Mammary epithelial cell (primary cell): ENCODE data around the gene EPM2AIP1.

Experiments
- CTCF ChIP-seq, 2 donors: IDR thresholded peaks in 1 of 2; conservative IDR thresholded peaks in 1 of 2; 2 replicates each; pipeline ENCODE4 v1.5.1; 2011 to 2012; ENCODE audit warnings: inconsistent platforms in 2 of 2, low read length in 2 of 2, mild to moderate bottlenecking in 2 of 2, control low read depth in 1 of 2, low read depth in 1 of 2; ENCODE audit not compliant: insufficient read depth in 1 of 2; ENCODE audit errors: extremely low read depth in 1 of 2
- EZH2 ChIP-seq: IDR thresholded peaks from 2 replicates; pipeline ENCODE4 v1.6.1; 2012; ENCODE audit warnings: low read length, inconsistent platforms, borderline replicate concordance

DNA sequence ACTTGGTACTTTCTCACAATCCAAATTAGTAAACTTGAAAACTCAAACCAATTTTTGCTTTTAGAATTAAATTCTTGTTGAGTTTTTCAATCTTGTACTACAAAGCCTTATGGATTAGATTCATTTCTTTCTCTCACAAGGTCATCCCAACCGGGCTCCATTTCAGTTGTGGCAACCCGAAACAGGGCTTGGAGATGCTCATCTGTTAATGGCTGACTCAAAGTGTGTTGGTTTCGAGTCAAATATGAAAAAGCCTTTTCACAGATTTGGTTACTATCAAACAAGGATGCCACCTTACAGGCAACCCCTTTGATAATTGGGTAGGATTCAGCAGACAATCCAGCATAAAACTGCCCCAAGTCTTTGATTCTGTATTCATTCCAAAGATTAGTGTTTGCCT lies 1.8 kb downstream of the EPM2AIP1 start:
- TF ChIP-seq CTCF (conservative IDR thresholded peaks at IDR 0.05 in 1 of 2, IDR thresholded peaks at IDR 0.05 in 1 of 2; ENCODE audit: extremely low read depth in 1 of 2, insufficient read depth in 1 of 2, low read depth in 1 of 2, low read length in 2 of 2) (no peak), EZH2 (no peak)
